ENCODE measurements around the gene EXOC6B.

The EXOC6B gene

GRCh38 chr2:72261076-72261475 is 564.8 kb downstream of the EXOC6B start:
- DNase-seq: no peak
- intact Hi-C loops (cut with DNase I): no loop called here

- no peak for DNase-seq
- intact Hi-C loops (cut with DNase I): no loop called here
Measured at GRCh38 chr2:72255540-72255939, 570.3 kb downstream of the EXOC6B start.

GRCh38 chr2:72254831-72255451 is 570.9 kb downstream of the EXOC6B start:
- intact Hi-C loops (cut with DNase I): no loop called here
- no peak for DNase-seq

- intact Hi-C loops (cut with DNase I): no loop called here
- no peak for DNase-seq
Measured at GRCh38 chr2:72238311-72238710, 587.5 kb downstream of the EXOC6B start.

GRCh38 chr2:72237549-72237948 is 588.3 kb downstream of the EXOC6B start:
- intact Hi-C loops (cut with DNase I): no loop called here
- no peak for DNase-seq

GRCh38 chr2:72236445-72237067 is 589.3 kb downstream of the EXOC6B start:
- intact Hi-C loops (cut with DNase I): no loop called here
- DNase-seq: no peak

GRCh38 chr2:72235497-72236415 is 590.1 kb downstream of the EXOC6B start:
- intact Hi-C loops (cut with DNase I): no loop called here

GRCh38 chr2:72233211-72233610 is 592.6 kb downstream of the EXOC6B start:
- no peak for DNase-seq
- intact Hi-C loops (cut with DNase I): no loop called here

More at GRCh38 chr2:72235497-72236415, 590.1 kb downstream of the EXOC6B start:
- no peak for DNase-seq

- DNase-seq: no peak
- intact Hi-C loops (cut with DNase I): no loop called here
Measured at GRCh38 chr2:72222829-72223564, 602.8 kb downstream of the EXOC6B start.

GRCh38 chr2:72220170-72220569 is 605.7 kb downstream of the EXOC6B start:
- DNase-seq: no peak
- intact Hi-C loops (cut with DNase I): no loop called here

GRCh38 chr2:72214429-72215143 is 611.2 kb downstream of the EXOC6B start:
- intact Hi-C loops (cut with DNase I): no loop called here
- no peak for DNase-seq

GRCh38 chr2:72212486-72212855 is 613.4 kb downstream of the EXOC6B start:
- no peak for DNase-seq
- intact Hi-C loops (cut with DNase I): no loop called here

- no peak for DNase-seq
- intact Hi-C loops (cut with DNase I): no loop called here
Measured at GRCh38 chr2:72211777-72212485, 613.9 kb downstream of the EXOC6B start.

- DNase-seq: no peak
- intact Hi-C loops (cut with DNase I): no loop called here
Measured at GRCh38 chr2:72211350-72211749, 614.5 kb downstream of the EXOC6B start.

GRCh38 chr2:72210470-72210869 is 615.4 kb downstream of the EXOC6B start:
- DNase-seq: no peak
- intact Hi-C loops (cut with DNase I): no loop called here

GRCh38 chr2:72208225-72208624 is 617.6 kb downstream of the EXOC6B start:
- intact Hi-C loops (cut with DNase I): no loop called here
- no peak for DNase-seq

- intact Hi-C loops (cut with DNase I): no loop called here
- DNase-seq: no peak
Measured at GRCh38 chr2:72207334-72207733, 618.5 kb downstream of the EXOC6B start.

- intact Hi-C loops (cut with DNase I): no loop called here
- no peak for DNase-seq
Measured at GRCh38 chr2:72205504-72205881, 620.3 kb downstream of the EXOC6B start.

GRCh38 chr2:72204786-72205503 is 620.9 kb downstream of the EXOC6B start:
- intact Hi-C loops (cut with DNase I): no loop called here
- DNase-seq: no peak
